Raji (cell line): Measurements from ENCODE around the gene FXYD5.

Experiments
- POLR2A ChIP-seq: IDR thresholded peaks from 2 replicates; pipeline ENCODE4 v1.6.1; 2011; ENCODE audit warnings: low read depth, low read length, control low read depth; ENCODE audit not compliant: insufficient read depth

Gene FXYD5

GRCh38 chr19:35174226-35174625 is 19.7 kb downstream of the FXYD5 start:
- TF ChIP-seq POLR2A, result no peak

- TF ChIP-seq POLR2A, result no peak
Measured at GRCh38 chr19:35176181-35176570, 21.6 kb downstream of the FXYD5 start.

GRCh38 chr19:35177377-35178274 is 23.1 kb downstream of the FXYD5 start:
- TF ChIP-seq POLR2A, result no peak

- TF ChIP-seq POLR2A, result no peak
Measured at GRCh38 chr19:35178701-35179100, 24.2 kb downstream of the FXYD5 start.

GRCh38 chr19:35179830-35180229 is 25.3 kb downstream of the FXYD5 start:
- no peak for TF ChIP-seq POLR2A

GRCh38 chr19:35181387-35181786 is 26.9 kb downstream of the FXYD5 start:
- no peak for TF ChIP-seq POLR2A

GRCh38 chr19:35184267-35184666 is 29.7 kb downstream of the FXYD5 start:
- TF ChIP-seq POLR2A, result no peak

GRCh38 chr19:35184884-35185283 is 30.3 kb downstream of the FXYD5 start:
- TF ChIP-seq POLR2A, result no peak

- TF ChIP-seq POLR2A, result no peak
Measured at GRCh38 chr19:35194012-35194984, 39.8 kb downstream of the FXYD5 start.

- TF ChIP-seq POLR2A, result no peak
Measured at GRCh38 chr19:35195830-35196229, 41.3 kb downstream of the FXYD5 start.

- TF ChIP-seq POLR2A, result no peak
Measured at GRCh38 chr19:35199481-35199880, 44.9 kb downstream of the FXYD5 start.

- TF ChIP-seq POLR2A, result no peak
Measured at GRCh38 chr19:35202722-35203688, 48.5 kb downstream of the FXYD5 start.

GRCh38 chr19:35204799-35205732 is 50.5 kb downstream of the FXYD5 start:
- TF ChIP-seq POLR2A, result 0 out of 2 replicates have a peak, but pooled peaks have one; percentile 23
